HepG2 (cell line): Measurements from ENCODE around the gene PCBP4.

ENCODE experiments used
- AFF4 ChIP-seq: sonication (generic); formaldehyde crosslinking; IDR thresholded peaks from 2 replicates; pipeline ENCODE4 v1.4.0; 2020; ENCODE audit warnings: missing genetic modification reagents
- FLYWCH1 ChIP-seq: sonication (generic); formaldehyde crosslinking; IDR thresholded peaks from 2 replicates; pipeline ENCODE4 v1.8.1; 2023; ENCODE audit warnings: mild to moderate bottlenecking, missing genetic modification reagents
- JUNB ChIP-seq: sonication (generic); formaldehyde crosslinking; IDR thresholded peaks from 2 replicates; pipeline ENCODE4 v1.8.0; 2022; ENCODE audit warnings: missing genetic modification reagents, mild to moderate bottlenecking, borderline replicate concordance
- POLR2AphosphoS5 ChIP-seq: IDR thresholded peaks from 2 replicates; pipeline ENCODE4 v1.6.1; 2012; ENCODE audit warnings: low read depth, low read length
- SETDB1 ChIP-seq: sonication (generic); formaldehyde crosslinking; IDR thresholded peaks from 2 replicates; pipeline ENCODE4 v1.5.1; 2020; ENCODE audit warnings: missing genetic modification reagents, mild to moderate bottlenecking, borderline replicate concordance
- ZNF280D ChIP-seq: sonication (generic); formaldehyde crosslinking; IDR thresholded peaks from 2 replicates; pipeline ENCODE4 v1.5.1; 2020; ENCODE audit warnings: mild to moderate bottlenecking, missing genetic modification reagents

- TF ChIP-seq ZNF280D (CRISPR knock-in tag) = no peak
- TF ChIP-seq AFF4 = no peak
- no peak for TF ChIP-seq JUNB
- no peak for TF ChIP-seq POLR2AphosphoS5
- no peak for TF ChIP-seq SETDB1
- no peak for TF ChIP-seq FLYWCH1 (CRISPR knock-in tag)
Measured at GRCh38 chr3:51943451-51944391, 23.5 kb downstream of the PCBP4 start.
